RWPE2 (cell line): ENCODE results near the gene CCDC85C.

Experiments used
- ATAC-seq: fragments of 200-7000 bp; cut with Tn5 transposase; 3 replicates; pipeline ENCODE4 v1.9.1; 2021; ENCODE audit warnings: low read depth
- DNase-seq: peaks from one replicate; pipeline ENCODE4 v3.0.0-alpha.2; 2020; ENCODE audit warnings: low spot score
- H3K27ac ChIP-seq: fragments of 450-650 bp; 2 replicates; pipeline ENCODE4 v1.5.1; 2017; ENCODE audit warnings: mild to moderate bottlenecking; ENCODE audit not compliant: poor library complexity, severe bottlenecking
- H3K27me3 ChIP-seq: fragments of 250-450 bp; sonication (Bioruptor Pico); 2 replicates; pipeline ENCODE4 v1.5.1; 2021; ENCODE audit warnings: mild to moderate bottlenecking, moderate library complexity; ENCODE audit not compliant: insufficient read depth, poor library complexity, severe bottlenecking
- H3K36me3 ChIP-seq: fragments of 250-450 bp; sonication (Bioruptor Pico); 2 replicates; pipeline ENCODE4 v1.5.1; 2020; ENCODE audit warnings: low read depth, mild to moderate bottlenecking, moderate library complexity
- H3K4me1 ChIP-seq: fragments of 250-450 bp; sonication (Bioruptor Pico); 2 replicates; pipeline ENCODE4 v1.5.1; 2021; ENCODE audit warnings: mild to moderate bottlenecking, moderate library complexity; ENCODE audit not compliant: insufficient read depth, poor library complexity, severe bottlenecking
- H3K4me3 ChIP-seq: fragments of 250-450 bp; sonication (Bioruptor Pico); 2 replicates; pipeline ENCODE4 v1.5.1; 2021; ENCODE audit warnings: mild to moderate bottlenecking, moderate library complexity; ENCODE audit not compliant: severe bottlenecking
- H3K9me3 ChIP-seq: fragments of 250-450 bp; sonication (Bioruptor Pico); 2 replicates; pipeline ENCODE4 v1.5.1; 2021; ENCODE audit warnings: mild to moderate bottlenecking, moderate library complexity; ENCODE audit not compliant: severe bottlenecking
- CTCF ChIP-seq: fragments of 450-650 bp; IDR thresholded peaks from one replicate; pipeline ENCODE4 v1.5.1; 2017; ENCODE audit warnings: mild to moderate bottlenecking, moderate library complexity; ENCODE audit not compliant: poor library complexity, severe bottlenecking

Gene CCDC85C

GRCh38 chr14:99636487-99636886, 32.5 kb upstream of the CCDC85C start:
- DNase-seq = no peak
- Histone ChIP-seq H3K27me3 (no peaks in the 10 kb centered on the region), H3K9me3 (no peaks in the 10 kb centered on the region), H3K27ac (no peak overlapping the region), H3K36me3 (no peaks in the 10 kb centered on the region), H3K4me3 (no peak overlapping the region), H3K4me1 (no peaks in the 10 kb centered on the region)
- TF ChIP-seq CTCF = no peak
- no peak for ATAC-seq

GRCh38 chr14:99635116-99635515, 31.1 kb upstream of the CCDC85C start:
- ATAC-seq = no peak
- DNase-seq = no peak
- no peaks in the 10 kb centered on the region for H3K4me1 ChIP-seq
- no peaks in the 10 kb centered on the region for H3K27me3 ChIP-seq
- TF ChIP-seq CTCF = no peak
- H3K4me3 ChIP-seq = no peak overlapping the region
- H3K9me3 ChIP-seq = no peaks in the 10 kb centered on the region
- no peaks in the 10 kb centered on the region for H3K36me3 ChIP-seq
- no peak overlapping the region for H3K27ac ChIP-seq

GRCh38 chr14:99634443-99634842, 30.4 kb upstream of the CCDC85C start:
- no peak for ATAC-seq
- TF ChIP-seq CTCF = no peak
- H3K36me3 ChIP-seq = no peaks in the 10 kb centered on the region
- H3K9me3 ChIP-seq = no peaks in the 10 kb centered on the region
- H3K4me1 ChIP-seq = no peaks in the 10 kb centered on the region
- no peak for DNase-seq
- H3K27ac ChIP-seq = no peak overlapping the region
- no peak overlapping the region for H3K4me3 ChIP-seq
- H3K27me3 ChIP-seq = no peaks in the 10 kb centered on the region

- DNase-seq (no peak), ATAC-seq (no peak)
- Histone ChIP-seq H3K4me3 (no peak overlapping the region), H3K36me3 (no peaks in the 10 kb centered on the region), H3K27me3 (no peaks in the 10 kb centered on the region), H3K9me3 (no peaks in the 10 kb centered on the region), H3K27ac (no peak overlapping the region), H3K4me1 (no peaks in the 10 kb centered on the region)
- TF ChIP-seq CTCF = no peak
Observed at GRCh38 chr14:99633918-99634317, 29.9 kb upstream of the CCDC85C start.

GRCh38 chr14:99633141-99633540, 29.1 kb upstream of the CCDC85C start:
- H3K27me3 ChIP-seq = no peaks in the 10 kb centered on the region
- DNase-seq (no peak), ATAC-seq (no peak)
- H3K9me3 ChIP-seq = no peaks in the 10 kb centered on the region
- H3K27ac ChIP-seq = no peak overlapping the region
- H3K4me1 ChIP-seq = no peaks in the 10 kb centered on the region
- TF ChIP-seq CTCF = no peak
- H3K4me3 ChIP-seq = no peak overlapping the region
- no peaks in the 10 kb centered on the region for H3K36me3 ChIP-seq
